Epithelial cell of prostate (primary cell): ENCODE data around the gene HOXB9.

Experiments used
- DNase-seq: peaks from one replicate; pipeline ENCODE4 v3.0.0-alpha.2; 2011; ENCODE audit warnings: low read depth, low spot score
- H3K27ac ChIP-seq: fragments of 450-650 bp; 2 replicates; pipeline ENCODE4 v1.5.1; 2017; ENCODE audit warnings: mild to moderate bottlenecking

The HOXB9 gene

GRCh38 chr17:48639982-48640857 is 14.1 kb upstream of the HOXB9 start:
- DNase-seq: no peak
- H3K27ac ChIP-seq: no peak overlapping the region

- DNase-seq: no peak
Measured at GRCh38 chr17:48639136-48639535, 13.0 kb upstream of the HOXB9 start.

GRCh38 chr17:48637323-48638260 is 11.4 kb upstream of the HOXB9 start:
- peak; percentile 58 for DNase-seq

More at GRCh38 chr17:48639136-48639535, 13.0 kb upstream of the HOXB9 start:
- no peak overlapping the region for H3K27ac ChIP-seq

GRCh38 chr17:48636177-48637018 is 10.2 kb upstream of the HOXB9 start:
- no peak overlapping the region for H3K27ac ChIP-seq
- peak; percentile 6 for DNase-seq

More at GRCh38 chr17:48637323-48638260, 11.4 kb upstream of the HOXB9 start:
- no peak overlapping the region for H3K27ac ChIP-seq

- no peak overlapping the region for H3K27ac ChIP-seq
- DNase-seq: no peak
Measured at GRCh38 chr17:48634493-48635208, 8.5 kb upstream of the HOXB9 start.

GRCh38 chr17:48633266-48633677 is 7.1 kb upstream of the HOXB9 start:
- DNase-seq: no peak
- H3K27ac ChIP-seq: no peak overlapping the region

GRCh38 chr17:48632579-48633265 is 6.6 kb upstream of the HOXB9 start:
- no peak for DNase-seq
- H3K27ac ChIP-seq: no peak overlapping the region

GRCh38 chr17:48631693-48632578 is 5.8 kb upstream of the HOXB9 start:
- DNase-seq: no peak
- no peak overlapping the region for H3K27ac ChIP-seq

GRCh38 chr17:48630925-48631692 is 5.0 kb upstream of the HOXB9 start:
- no peak overlapping the region for H3K27ac ChIP-seq
- no peak for DNase-seq

GRCh38 chr17:48630009-48630924 is 4.1 kb upstream of the HOXB9 start:
- no peak for DNase-seq
- no peak overlapping the region for H3K27ac ChIP-seq

GRCh38 chr17:48629411-48629759 is 3.2 kb upstream of the HOXB9 start:
- no peak overlapping the region for H3K27ac ChIP-seq
- no peak for DNase-seq

- H3K27ac ChIP-seq: no peak overlapping the region
- no peak for DNase-seq
Measured at GRCh38 chr17:48628649-48629410, 2.7 kb upstream of the HOXB9 start.

GRCh38 chr17:48627623-48628521 is 1.7 kb upstream of the HOXB9 start:
- H3K27ac ChIP-seq: no peak overlapping the region
- DNase-seq: no peak

GRCh38 chr17:48627118-48627597 is 1.0 kb upstream of the HOXB9 start:
- DNase-seq: no peak
- peak overlapping the region; percentile 48 for H3K27ac ChIP-seq
